GM21529 (cell line): ENCODE results near the gene KLF5.

Experiments
- ATAC-seq: cut with Tn5 transposase; IDR thresholded peaks from one replicate; pipeline ENCODE4 v1.9.1; 2021; ENCODE audit not compliant: unreplicated experiment

Gene KLF5

GRCh38 chr13:73059460-73060250 lies 850 bp downstream of the KLF5 start:
- peak; percentile 45 for ATAC-seq

- ATAC-seq, result no peak
Measured at GRCh38 chr13:73060251-73061160, 1.7 kb downstream of the KLF5 start.

DNA sequence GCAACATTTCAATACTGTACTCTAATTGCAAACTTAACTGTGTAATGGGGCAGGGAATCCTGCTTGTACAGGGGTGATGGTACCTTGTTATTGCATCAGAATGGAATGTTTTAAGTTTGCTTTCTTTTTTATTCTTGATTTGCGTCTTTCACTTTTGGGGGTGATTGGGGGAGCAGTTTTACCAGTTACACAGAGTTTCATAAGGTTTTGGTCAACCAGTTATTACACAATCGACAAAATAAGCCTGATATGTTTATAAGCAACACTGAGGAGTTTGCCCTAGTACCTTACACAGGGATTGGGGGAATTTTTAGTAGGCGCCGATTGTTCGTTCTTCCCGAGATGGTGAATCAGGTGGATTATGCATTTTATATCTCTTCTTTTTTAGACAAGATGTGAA lies 2.7 kb downstream of the KLF5 start:
- no peak for ATAC-seq

- ATAC-seq, result no peak
Measured at GRCh38 chr13:73061876-73062275, 3.1 kb downstream of the KLF5 start.

DNA sequence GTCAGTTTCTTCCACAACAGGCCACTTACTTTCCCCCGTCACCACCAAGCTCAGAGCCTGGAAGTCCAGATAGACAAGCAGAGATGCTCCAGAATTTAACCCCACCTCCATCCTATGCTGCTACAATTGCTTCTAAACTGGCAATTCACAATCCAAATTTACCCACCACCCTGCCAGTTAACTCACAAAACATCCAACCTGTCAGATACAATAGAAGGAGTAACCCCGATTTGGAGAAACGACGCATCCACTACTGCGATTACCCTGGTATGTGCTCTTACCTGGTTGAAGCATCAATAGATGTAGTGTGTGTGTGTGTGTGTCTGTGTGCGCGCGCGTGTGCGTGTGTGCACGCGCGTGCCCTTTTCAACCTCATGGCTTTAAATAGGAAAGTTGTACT lies 3.7 kb downstream of the KLF5 start:
- ATAC-seq, result no peak

- ATAC-seq, result no peak
Measured at GRCh38 chr13:73063166-73063565, 4.4 kb downstream of the KLF5 start.

DNA sequence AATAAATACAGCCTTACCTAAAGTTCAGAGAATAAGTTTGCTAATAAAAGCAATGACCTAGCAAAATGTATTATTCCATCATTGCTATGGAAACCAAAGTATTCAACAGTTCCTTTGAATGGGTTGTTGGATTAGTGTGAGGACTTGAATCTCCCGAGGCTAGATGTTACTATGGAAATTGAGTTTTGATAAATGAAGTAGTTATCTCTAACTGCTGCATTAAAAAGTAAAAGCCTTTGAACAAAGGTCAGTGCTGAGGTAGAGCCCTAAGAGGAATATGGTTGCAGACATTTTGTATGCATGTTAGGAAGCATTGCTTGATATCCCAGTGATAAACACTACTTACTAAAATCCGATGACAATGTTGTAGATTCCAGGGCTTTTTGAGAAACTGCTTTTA lies 6.2 kb downstream of the KLF5 start:
- ATAC-seq, result no peak

DNA sequence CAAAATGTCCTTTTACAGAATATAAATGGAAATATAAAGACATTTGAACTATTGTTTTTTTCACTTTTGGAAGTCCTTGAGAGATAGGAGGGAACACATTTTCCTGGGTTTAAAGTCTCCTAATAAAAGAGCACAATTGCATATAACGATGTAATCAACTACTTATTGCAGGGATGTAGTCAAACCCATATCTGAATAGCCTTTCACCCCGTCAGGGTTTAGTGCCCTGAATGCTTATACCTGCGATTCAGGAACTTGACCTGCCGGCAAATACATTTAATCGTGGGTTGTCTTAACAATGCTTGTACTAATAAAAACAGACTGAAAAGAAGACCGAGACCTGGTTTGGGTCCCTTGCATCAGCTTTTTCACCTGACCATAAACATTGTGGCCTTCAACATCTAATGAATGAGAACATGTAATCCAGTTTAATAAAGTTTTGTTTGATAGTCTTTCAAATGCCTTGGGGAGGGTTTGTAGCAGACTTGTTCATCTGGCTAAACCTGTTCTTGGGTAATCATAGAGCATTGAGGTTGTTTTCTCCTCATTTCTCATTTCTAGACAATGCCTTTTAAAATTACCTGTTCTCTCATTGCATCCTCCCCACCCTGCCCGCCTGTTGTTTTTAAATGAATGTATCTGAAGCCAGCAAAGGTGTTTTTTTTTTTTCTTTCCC lies 7.0 kb downstream of the KLF5 start:
- no peak for ATAC-seq

- ATAC-seq, result no peak
Measured at GRCh38 chr13:73069206-73069805, 10.5 kb downstream of the KLF5 start.

- no peak for ATAC-seq
Measured at GRCh38 chr13:73070451-73071098, 11.8 kb downstream of the KLF5 start.

- no peak for ATAC-seq
Measured at GRCh38 chr13:73072239-73072900, 13.6 kb downstream of the KLF5 start.

GRCh38 chr13:73073050-73073449 lies 14.2 kb downstream of the KLF5 start:
- ATAC-seq, result no peak

DNA sequence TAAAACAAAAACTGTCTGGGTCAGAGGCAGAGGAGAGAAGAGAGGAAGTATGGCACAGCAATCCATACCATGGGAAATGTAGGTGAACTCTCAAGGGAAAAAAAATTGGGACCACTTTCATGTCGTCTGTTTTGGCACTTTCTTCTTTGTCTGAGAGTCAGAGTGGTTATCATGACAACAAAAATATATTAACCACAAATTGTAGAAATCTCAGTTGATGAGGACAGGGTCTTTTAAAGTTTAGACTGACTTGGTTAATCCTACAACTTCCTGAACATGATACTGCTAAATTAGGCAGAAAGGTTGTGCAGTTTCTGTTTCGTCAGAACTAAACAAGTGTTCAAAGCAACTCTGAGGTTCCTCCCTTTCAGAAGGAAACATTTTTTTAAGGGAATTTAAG lies 15.2 kb downstream of the KLF5 start:
- ATAC-seq, result peak; percentile 71

GRCh38 chr13:73074926-73075325 lies 16.1 kb downstream of the KLF5 start:
- ATAC-seq, result no peak

GRCh38 chr13:73075546-73075945 lies 16.7 kb downstream of the KLF5 start:
- ATAC-seq, result no peak

- no peak for ATAC-seq
Measured at GRCh38 chr13:73075954-73076353, 17.1 kb downstream of the KLF5 start.

- ATAC-seq, result no peak
Measured at GRCh38 chr13:73077865-73078264, 19.1 kb downstream of the KLF5 start.

DNA sequence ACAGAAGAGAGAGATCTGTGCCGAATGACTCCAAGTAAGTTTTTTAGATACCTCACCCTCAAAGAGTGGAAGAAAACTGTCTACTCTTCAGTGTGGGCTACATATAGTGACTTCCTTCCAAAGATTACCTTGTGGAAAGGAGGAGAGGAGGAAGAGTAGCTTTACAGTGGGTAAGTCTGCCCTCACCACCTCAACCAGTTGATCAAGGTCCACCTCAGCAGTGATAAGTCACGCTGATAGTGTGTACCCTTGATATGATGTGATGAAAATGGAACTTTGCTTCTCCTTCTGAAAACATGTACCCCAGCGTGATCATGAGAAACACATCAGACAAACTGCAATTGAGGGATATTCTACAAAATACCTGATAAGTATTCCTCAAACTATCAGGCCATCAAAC lies 20.6 kb downstream of the KLF5 start:
- no peak for ATAC-seq

DNA sequence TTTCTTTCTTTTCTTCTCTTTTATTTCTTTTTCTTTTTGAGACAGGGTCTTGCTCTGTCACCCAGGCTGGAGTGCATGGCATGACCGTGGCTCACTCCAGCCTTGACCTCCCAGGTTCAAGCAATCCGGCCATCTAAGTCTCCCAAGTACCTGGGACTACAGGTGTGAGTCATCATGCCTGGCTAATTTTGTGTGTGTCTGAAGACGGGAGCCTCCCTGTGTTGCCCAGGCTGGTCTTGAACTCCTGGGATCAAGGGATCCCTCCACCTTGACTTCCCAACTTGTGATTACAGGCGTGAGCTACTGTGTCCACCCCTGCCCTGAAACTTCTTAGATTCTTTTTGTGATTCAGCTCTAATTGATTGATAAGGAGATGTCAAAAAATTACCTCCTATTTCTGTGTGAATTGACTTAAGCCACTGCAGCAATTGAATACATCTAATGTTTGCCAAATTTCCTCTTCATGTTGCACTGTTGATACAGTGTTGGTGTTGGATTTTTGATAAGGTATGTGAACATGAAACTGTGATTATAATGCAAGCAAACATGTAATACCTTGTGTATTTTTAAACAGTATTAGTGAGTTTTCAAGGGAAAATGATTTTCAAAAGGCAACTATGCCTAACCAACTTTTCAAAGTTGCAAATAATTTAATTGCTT lies 22.6 kb downstream of the KLF5 start:
- ATAC-seq, result no peak

- no peak for ATAC-seq
Measured at GRCh38 chr13:73082471-73082870, 23.7 kb downstream of the KLF5 start.
